A549 treated with DMSO at 1 μM for 4 hours (cell line): Measurements from ENCODE around the gene PRKD2. TPM values are rescaled to one million over a fixed set of nuclear protein-coding genes. Genes with fewer than 3 reads are reported as not detected.

Experiments used
- total RNA-seq: library from RNA; stranded (reverse); fragments of 200-300 nt; extraction: Qiagen RNA extraction; gene quantifications from 5 replicates; pipeline ENCODE4 v1.2.3, GENCODE V29; 2022; ENCODE audit warnings: low read depth

PRKD2 gene
- total RNA-seq: 27.0 to 34.5 TPM (median 30.5 TPM) in 5 replicates

DNA sequence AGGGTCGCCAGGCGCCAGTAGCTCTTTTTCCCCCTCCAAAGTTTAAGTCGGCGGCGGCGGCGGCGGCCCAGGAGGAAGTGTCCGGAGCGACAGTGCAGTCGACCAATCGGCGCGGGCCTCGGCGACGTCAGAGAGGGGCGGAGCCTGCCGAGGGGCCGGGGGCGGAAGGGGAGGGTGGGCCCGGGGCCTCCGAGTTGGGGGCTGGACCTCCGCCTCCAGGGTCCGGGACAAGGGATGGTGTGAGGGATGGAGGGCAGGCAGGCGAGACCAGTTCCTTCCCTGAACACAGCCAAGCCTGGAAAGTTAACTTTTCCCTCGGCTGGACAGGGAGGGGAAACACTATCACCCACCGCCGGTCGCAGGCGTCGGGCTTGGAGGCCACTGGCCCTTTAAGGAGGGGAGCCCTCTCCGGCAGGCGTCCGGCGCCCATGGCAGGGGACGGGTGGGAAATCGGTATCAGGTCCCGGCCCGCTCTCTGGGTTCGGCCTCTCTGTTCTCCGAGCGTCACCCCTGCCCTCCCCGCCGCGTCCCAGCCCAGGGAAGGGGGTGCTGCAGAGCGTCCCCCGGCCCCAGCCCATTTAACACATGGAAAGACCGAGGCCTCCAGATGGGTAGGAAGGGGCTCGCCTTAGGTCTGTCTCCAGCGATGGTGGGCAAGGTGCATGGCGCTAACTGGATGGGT, at the start of gene PRKD2:
Gene PRKD2, minus strand, starts transcription at position 81 of the 682 bp plus-strand sequence. CDS start 744 bp downstream, outside the sequence.

DNA sequence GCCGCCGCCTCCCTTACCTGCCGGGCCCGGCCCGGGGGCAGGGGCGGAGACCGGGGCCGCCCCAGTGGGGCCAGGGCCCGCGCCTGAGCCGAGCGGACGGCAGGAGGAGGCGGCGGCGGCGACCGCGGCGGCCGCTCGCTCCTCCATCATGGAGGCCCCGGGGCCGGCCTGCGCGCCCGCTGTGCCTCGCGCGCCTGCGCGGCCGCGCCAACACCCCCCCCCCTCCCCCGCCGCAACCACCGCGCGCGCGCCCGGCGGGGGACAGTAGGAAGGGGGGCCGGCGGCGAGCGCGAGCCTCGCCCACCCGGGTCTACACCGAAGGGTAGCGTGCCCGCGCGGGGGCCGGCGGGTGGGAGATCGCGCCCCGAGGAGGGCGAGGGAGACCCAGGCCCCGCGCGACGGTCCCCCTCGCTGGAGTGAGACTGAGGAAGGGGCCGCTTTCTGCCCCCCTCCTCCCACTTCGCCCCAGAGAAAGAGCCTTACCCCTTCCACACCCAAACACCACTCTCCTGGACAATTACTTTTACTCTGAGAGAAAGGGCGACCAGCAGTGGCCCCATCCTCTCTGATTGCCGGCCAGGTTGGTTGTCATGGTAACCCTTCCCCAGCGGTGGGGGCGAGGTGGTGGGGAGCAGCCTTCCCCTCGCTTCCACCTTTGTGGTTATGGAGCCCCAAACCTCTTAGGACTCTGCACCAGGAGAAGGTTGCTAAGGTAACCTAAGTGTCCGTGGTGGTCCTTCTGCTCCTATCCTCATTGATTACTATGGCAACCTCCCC, 29.6 kb upstream of the PRKD2 start, which contains the start of gene STRN4:
Gene STRN4, minus strand, starts transcription at position 170 of the 777 bp plus-strand sequence. Its CDS starts 20 bp downstream, at position 150.

GRCh38 chr19:46745521-46746280, 28.8 kb upstream of the PRKD2 start, which contains the start of gene FKRP:
TSS of gene FKRP (plus strand) at chr19:46746057. CDS start at chr19:46755451, 9,394 bp downstream.

DNA sequence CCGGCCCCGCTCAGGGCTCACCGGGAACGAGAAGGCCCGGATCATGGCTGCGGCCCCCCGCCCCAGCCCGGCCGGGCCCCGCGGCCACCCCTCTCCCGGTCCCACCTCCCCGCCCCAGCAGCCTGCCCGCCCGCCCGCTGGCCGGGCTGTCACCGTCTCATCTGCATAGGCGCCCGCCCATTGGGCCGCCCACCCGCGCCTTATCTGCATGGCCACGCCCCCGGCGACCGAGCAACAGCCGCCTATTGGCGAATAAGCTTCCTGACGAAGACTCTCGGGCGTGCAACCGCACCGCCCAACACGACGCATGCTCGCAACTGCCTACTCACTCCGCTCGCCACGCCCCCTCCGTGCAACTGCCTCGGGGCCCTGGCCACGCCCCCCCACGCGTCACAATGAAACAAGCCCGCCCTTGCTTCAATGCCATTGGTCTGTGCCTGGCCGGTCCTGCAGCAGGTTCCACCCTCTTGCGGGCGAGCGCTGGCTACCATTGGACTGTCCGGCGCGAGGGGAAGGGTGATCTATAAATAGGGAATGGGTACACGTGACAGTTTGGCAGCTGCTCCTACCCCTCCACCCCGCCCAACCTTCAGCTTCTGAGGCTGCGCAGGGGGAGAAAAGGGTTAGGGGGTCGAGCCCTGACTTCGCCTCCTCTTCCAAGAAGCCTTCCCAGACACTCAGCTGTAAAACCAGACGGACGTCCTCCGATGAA, 55.7 kb downstream of the PRKD2 start, which contains the start of gene DACT3:
Gene DACT3, minus strand, starts transcription at position 163 of the 712 bp plus-strand sequence. Its CDS starts 118 bp downstream, at position 45.

GRCh38 chr19:46635920-46636761, 80.8 kb downstream of the PRKD2 start, which contains the start of gene GNG8:
TSS of gene GNG8 (minus strand) at chr19:46636202. CDS start at chr19:46634682, 1,520 bp downstream.

GRCh38 chr19:46624958-46625661, 91.8 kb downstream of the PRKD2 start, which contains the start of gene PTGIR:
TSS of gene PTGIR (minus strand) at chr19:46625089. CDS start at chr19:46624225, 864 bp downstream.

Other genes with a start within 250 kb of the PRKD2 start
- gene PNMA8A, start 245.6 kb downstream of the PRKD2 start, total RNA-seq: 10.8 to 13.1 TPM (median 11.8 TPM) in 5 replicates
- not detected in 5 replicates for gene PNMA8B, start 221.2 kb downstream of the PRKD2 start, total RNA-seq
- 190 to 272 TPM (median 235 TPM) in 5 replicates for gene CALM3, start 115.8 kb downstream of the PRKD2 start, total RNA-seq
- gene PTGIR, start 92.0 kb downstream of the PRKD2 start, total RNA-seq: 0.05 to 0.10 TPM (median 0.08 TPM) in 3 of 5 replicates, not detected in the others
- not detected in 5 replicates for gene GNG8, start 80.9 kb downstream of the PRKD2 start, total RNA-seq
- 0.27 to 0.49 TPM (median 0.32 TPM) in 5 replicates for gene DACT3, start 55.9 kb downstream of the PRKD2 start, total RNA-seq
- 19.5 to 24.1 TPM (median 21.8 TPM) in 5 replicates for gene FKRP, start 28.9 kb upstream of the PRKD2 start, total RNA-seq
- gene STRN4, start 29.3 kb upstream of the PRKD2 start, total RNA-seq: 77.3 to 91.9 TPM (median 81.9 TPM) in 5 replicates
- 247 to 297 TPM (median 272 TPM) in 5 replicates for gene SLC1A5, start 71.5 kb upstream of the PRKD2 start, total RNA-seq
- gene AP2S1, start 133.7 kb upstream of the PRKD2 start, total RNA-seq: 246 to 308 TPM (median 280 TPM) in 5 replicates
- 26.0 to 34.4 TPM (median 32.7 TPM) in 5 replicates for gene ARHGAP35, start 143.9 kb upstream of the PRKD2 start, total RNA-seq